ENCODE measurements around the gene TFCP2. TPM values are rescaled to one million over a fixed set of nuclear protein-coding genes. Genes with fewer than 3 reads are reported as not detected.

The TFCP2 gene
- total RNA-seq, 1 donor from 2014 or later = 40.7 TPM

DNA sequence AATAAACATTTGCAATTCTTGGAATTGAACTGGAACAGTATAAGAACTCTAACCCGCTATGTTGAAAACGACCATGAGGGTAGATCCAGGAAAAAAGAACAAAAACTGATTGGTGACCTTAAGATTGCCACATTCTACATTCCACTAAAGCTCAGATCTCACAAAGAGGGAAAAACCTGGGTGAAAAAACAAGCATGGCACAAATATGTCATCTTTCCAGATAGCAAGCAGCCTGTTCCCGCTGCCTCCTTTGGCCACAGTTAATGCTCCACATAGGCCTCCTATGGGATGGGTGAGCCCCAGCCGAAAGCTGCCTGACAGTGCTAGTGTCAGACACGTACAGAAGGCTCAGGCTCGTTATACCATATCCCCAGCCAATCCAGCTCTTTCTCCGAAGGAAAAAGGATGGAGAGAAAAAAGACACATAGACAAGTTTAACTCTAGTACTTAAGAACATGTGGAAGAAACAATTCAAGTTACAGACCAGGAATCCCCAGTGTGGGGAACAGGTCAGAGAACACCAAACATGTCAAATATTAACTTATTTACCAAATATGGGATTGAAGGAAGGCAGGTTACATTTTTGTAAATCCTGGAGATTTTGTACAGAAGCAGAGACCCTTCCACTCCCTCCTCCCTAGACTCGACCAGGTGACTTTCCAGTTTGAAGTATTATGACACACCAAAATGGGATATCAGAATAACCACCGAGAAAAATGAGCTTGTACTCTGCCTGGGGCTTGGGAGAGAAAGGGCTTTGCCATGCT lies 110.1 kb downstream of the TFCP2 start:
- Mint-ChIP-seq H3K27me3 (no peaks in the 10 kb centered on the region), H3K4me1 (ENCODE audit: unreplicated experiment) (no peaks in the 10 kb centered on the region), H3K9me3 (no peaks in the 10 kb centered on the region), H3K27ac (no peak overlapping the region), H3K4me3 (no peak overlapping the region), H3K36me3 (peaks cover 34% of the 10 kb centered on the region)
- TF ChIP-seq, protein P1, sequence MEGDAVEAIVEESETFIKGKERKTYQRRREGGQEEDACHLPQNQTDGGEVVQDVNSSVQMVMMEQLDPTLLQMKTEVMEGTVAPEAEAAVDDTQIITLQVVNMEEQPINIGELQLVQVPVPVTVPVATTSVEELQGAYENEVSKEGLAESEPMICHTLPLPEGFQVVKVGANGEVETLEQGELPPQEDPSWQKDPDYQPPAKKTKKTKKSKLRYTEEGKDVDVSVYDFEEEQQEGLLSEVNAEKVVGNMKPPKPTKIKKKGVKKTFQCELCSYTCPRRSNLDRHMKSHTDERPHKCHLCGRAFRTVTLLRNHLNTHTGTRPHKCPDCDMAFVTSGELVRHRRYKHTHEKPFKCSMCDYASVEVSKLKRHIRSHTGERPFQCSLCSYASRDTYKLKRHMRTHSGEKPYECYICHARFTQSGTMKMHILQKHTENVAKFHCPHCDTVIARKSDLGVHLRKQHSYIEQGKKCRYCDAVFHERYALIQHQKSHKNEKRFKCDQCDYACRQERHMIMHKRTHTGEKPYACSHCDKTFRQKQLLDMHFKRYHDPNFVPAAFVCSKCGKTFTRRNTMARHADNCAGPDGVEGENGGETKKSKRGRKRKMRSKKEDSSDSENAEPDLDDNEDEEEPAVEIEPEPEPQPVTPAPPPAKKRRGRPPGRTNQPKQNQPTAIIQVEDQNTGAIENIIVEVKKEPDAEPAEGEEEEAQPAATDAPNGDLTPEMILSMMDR (conservative IDR thresholded peaks at IDR 0.05) = no peak
- DNase-seq (ENCODE audit: extremely low spot score, unreplicated experiment) = no peak

DNA sequence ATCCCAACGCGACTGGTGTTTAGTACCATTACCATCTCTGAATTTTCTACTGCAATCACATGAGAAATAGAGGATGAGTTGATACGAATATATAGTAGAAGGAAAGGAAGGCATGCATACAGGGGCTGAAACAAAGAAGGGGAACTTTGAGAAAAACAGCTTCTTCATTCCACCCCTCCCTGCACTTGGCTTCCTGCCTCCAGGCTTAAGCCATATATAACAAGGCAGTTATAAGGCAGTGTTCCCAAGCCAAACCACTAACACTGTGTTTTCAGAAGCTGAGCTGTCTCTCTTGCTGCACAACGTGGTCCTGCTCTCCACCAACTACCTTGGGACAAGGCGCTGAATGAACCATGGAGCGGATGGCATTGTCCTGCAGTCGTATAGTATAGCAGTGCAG lies 113.8 kb downstream of the TFCP2 start:
- no peak for DNase-seq (ENCODE audit: extremely low spot score, unreplicated experiment)
- no peaks in the 10 kb centered on the region for H3K9me3 Mint-ChIP-seq

DNA sequence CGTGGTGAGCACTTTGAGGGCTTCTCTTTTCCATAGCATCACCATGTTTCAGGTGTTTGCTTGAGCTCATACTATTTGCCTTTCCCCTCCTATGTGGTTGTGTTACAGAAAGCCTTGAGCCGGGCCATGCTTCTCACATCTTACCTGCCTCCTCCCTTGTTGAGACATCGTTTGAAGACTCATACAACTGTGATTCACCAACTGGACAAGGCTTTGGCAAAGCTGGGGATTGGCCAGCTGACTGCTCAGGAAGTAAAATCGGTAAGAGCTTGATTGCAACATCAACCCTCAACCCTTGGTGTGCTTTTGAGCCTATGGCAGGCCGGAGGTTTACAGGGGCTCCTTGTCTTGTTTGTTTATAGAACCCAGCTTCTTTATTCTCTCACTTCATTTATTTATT lies 116.7 kb downstream of the TFCP2 start:
- Mint-ChIP-seq H3K36me3 (peaks cover 31% of the 10 kb centered on the region), H3K27me3 (no peaks in the 10 kb centered on the region), H3K9me3 (no peaks in the 10 kb centered on the region), H3K4me3 (no peak overlapping the region), H3K4me1 (ENCODE audit: unreplicated experiment) (peaks cover 6% of the 10 kb centered on the region), H3K27ac (no peak overlapping the region)
- no peak for DNase-seq (ENCODE audit: extremely low spot score, unreplicated experiment)
- TF ChIP-seq, protein P1 (conservative IDR thresholded peaks at IDR 0.05) = no peak

More for the DNA sequence above, 113.8 kb downstream of the TFCP2 start:
- Mint-ChIP-seq H3K4me3 (no peak overlapping the region), H3K27me3 (no peaks in the 10 kb centered on the region), H3K36me3 (peaks cover 37% of the 10 kb centered on the region), H3K4me1 (ENCODE audit: unreplicated experiment) (no peaks in the 10 kb centered on the region), H3K27ac (no peak overlapping the region)
- TF ChIP-seq, protein P1 (conservative IDR thresholded peaks at IDR 0.05) = no peak

DNA sequence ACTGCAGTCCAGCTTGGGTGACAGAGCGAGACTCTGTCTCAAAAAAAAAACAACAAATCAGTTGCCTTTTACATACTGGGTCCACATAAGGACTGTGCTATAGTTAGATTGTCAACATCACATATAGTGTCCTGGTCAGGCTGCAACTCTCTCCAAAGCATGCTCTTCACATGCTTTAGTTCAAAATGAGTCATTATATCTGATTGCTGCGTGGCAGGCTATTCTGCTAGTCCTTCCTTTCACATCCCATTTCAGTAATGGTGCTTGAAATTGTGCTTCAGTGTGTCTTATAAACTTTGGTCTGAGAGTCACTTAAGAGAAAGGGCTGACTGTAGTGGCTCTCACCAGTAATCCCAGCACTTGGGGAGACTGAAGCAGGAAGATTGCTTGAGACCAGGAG lies 117.9 kb downstream of the TFCP2 start:
- H3K27ac Mint-ChIP-seq = no peak overlapping the region
- peaks cover 6% of the 10 kb centered on the region for H3K4me1 Mint-ChIP-seq (ENCODE audit: unreplicated experiment)
- DNase-seq (ENCODE audit: extremely low spot score, unreplicated experiment) = no peak
- H3K27me3 Mint-ChIP-seq = no peaks in the 10 kb centered on the region
- H3K36me3 Mint-ChIP-seq = peaks cover 27% of the 10 kb centered on the region
- TF ChIP-seq, protein P1 (conservative IDR thresholded peaks at IDR 0.05) = no peak
- no peak overlapping the region for H3K4me3 Mint-ChIP-seq
- H3K9me3 Mint-ChIP-seq = no peaks in the 10 kb centered on the region

DNA sequence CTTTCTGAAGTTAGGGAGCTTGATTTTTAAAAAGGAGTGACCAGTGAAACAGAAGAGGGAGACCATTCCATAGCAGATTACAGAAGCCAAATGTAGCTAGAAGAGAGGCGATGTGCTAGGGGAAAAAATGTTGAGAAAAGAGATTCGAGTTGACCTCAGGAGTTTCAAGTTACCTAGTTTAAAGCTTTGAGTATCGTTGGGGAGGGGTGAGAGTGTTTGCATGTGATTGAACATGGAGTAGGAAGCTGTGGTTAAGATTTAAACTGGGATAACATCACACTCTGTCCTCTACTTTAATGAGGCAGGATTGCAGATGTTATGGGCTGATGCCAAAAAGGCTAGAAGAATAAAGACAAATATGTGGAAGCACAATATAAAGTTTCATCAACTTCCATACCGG lies 121.1 kb downstream of the TFCP2 start:
- Mint-ChIP-seq H3K9me3 (no peaks in the 10 kb centered on the region), H3K4me3 (no peak overlapping the region), H3K27me3 (no peaks in the 10 kb centered on the region), H3K36me3 (peaks cover 17% of the 10 kb centered on the region), H3K4me1 (ENCODE audit: unreplicated experiment) (peaks cover 17% of the 10 kb centered on the region), H3K27ac (no peak overlapping the region)
- DNase-seq (ENCODE audit: extremely low spot score, unreplicated experiment) = no peak
- TF ChIP-seq, protein P1 (conservative IDR thresholded peaks at IDR 0.05) = no peak
